Progenitor cell of endocrine pancreas (in vitro differentiated cells): ENCODE measurements around the gene DDX31. TPM values are rescaled to one million over a fixed set of nuclear protein-coding genes. Genes with fewer than 3 reads are reported as not detected.

Experiments used
- DNase-seq: peaks from one replicate; pipeline ENCODE4 v3.0.0; 2021; ENCODE audit warnings: low spot score; ENCODE audit not compliant: unreplicated experiment
- H3K27ac Mint-ChIP-seq: 2 replicates; pipeline ENCODE4 v1.8.0; 2021; ENCODE audit warnings: mild to moderate bottlenecking, moderate library complexity, mixed read lengths
- H3K27me3 Mint-ChIP-seq: 2 replicates; pipeline ENCODE4 v1.8.0; 2021; ENCODE audit warnings: mixed read lengths
- H3K36me3 Mint-ChIP-seq: 2 replicates; pipeline ENCODE4 v1.8.0; 2022; ENCODE audit warnings: mixed read lengths; ENCODE audit not compliant: insufficient read depth
- H3K4me1 Mint-ChIP-seq: 2 replicates; pipeline ENCODE4 v1.8.0; 2021; ENCODE audit warnings: low read depth, mixed read lengths
- H3K4me3 Mint-ChIP-seq: 2 replicates; pipeline ENCODE4 v1.8.0; 2021; ENCODE audit warnings: low read depth, mild to moderate bottlenecking, moderate library complexity, mixed read lengths
- H3K9me3 Mint-ChIP-seq: 2 replicates; pipeline ENCODE4 v1.8.0; 2021; ENCODE audit warnings: low read depth, mixed read lengths
- total RNA-seq: library from RNA; stranded (reverse); gene quantifications from 2 replicates; pipeline ENCODE4 v1.2.1, GENCODE V29; 2021
- TF ChIP-seq, protein P1 (sequence below): fragments of 200-600 bp; sonication (generic); IDR thresholded peaks from one replicate; pipeline ENCODE4 v1.5.0; 2021; ENCODE audit warnings: antibody characterized with exemption, mild to moderate bottlenecking; ENCODE audit not compliant: unreplicated experiment

Gene DDX31
- total RNA-seq, 1 donor from 2014 or later = 16.7 TPM

DNA sequence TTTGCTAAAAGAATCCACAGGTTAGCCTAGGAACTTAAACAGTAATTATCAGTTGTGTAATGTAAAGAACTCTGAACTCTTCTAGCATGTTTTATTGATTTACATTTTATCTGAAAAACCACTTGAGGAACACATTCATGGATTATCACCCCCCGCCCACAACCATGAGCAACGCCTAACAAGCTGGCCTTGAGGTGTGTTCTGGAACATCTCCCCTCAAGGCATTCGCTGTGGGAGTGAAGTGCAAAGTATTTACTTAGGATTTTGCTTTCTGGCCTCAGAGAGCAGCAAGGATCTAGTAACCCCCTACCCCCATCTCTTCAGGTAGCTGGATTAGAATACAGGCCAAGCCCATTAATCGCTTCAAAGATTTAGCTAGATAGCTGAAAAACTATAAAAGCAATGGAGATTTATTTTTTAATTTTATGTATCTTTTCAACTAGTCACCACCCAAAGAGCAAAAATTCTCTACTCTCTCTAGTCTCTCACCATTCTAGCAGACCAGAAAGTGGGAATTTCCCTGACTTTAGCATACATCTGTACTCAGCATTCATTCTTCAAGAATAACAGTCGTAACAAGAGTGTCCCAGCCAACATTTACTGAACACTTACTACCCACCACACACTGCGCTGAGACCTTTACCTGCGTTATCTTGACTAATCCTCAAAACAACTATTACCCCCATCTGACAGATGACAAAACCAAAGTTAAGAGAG, 37.2 kb downstream of the DDX31 start:
- Mint-ChIP-seq H3K27ac (no peak overlapping the region), H3K4me1 (peaks cover 11% of the 10 kb centered on the region), H3K36me3 (peaks cover 13% of the 10 kb centered on the region), H3K9me3 (no peaks in the 10 kb centered on the region), H3K4me3 (no peak overlapping the region), H3K27me3 (no peaks in the 10 kb centered on the region)
- no peak for DNase-seq
- TF ChIP-seq, protein P1, sequence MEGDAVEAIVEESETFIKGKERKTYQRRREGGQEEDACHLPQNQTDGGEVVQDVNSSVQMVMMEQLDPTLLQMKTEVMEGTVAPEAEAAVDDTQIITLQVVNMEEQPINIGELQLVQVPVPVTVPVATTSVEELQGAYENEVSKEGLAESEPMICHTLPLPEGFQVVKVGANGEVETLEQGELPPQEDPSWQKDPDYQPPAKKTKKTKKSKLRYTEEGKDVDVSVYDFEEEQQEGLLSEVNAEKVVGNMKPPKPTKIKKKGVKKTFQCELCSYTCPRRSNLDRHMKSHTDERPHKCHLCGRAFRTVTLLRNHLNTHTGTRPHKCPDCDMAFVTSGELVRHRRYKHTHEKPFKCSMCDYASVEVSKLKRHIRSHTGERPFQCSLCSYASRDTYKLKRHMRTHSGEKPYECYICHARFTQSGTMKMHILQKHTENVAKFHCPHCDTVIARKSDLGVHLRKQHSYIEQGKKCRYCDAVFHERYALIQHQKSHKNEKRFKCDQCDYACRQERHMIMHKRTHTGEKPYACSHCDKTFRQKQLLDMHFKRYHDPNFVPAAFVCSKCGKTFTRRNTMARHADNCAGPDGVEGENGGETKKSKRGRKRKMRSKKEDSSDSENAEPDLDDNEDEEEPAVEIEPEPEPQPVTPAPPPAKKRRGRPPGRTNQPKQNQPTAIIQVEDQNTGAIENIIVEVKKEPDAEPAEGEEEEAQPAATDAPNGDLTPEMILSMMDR = no peak

DNA sequence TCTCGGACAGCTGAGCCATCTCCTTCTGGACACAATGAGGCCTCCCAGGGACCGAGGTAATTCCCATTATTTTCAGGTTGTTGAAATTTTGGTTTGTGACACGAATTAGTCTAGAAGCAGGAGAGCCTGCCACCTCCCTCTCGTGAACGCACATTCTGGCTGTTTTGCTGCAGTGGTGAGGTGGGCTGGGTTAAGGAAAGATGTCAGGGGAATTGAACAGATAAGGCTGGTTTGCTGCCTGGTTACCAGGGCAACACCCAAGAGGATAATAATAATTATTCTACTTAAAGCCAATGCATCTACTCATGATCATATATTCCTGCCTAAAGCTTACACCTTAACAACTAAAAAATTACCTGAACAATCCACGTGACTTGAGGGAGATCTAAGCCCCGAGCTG, 38.1 kb downstream of the DDX31 start:
- no peak for DNase-seq
- Mint-ChIP-seq H3K4me1 (peaks cover 7% of the 10 kb centered on the region), H3K27ac (no peak overlapping the region), H3K27me3 (no peaks in the 10 kb centered on the region), H3K9me3 (no peaks in the 10 kb centered on the region), H3K36me3 (peaks cover 14% of the 10 kb centered on the region), H3K4me3 (no peak overlapping the region)
- TF ChIP-seq, protein P1 = no peak

DNA sequence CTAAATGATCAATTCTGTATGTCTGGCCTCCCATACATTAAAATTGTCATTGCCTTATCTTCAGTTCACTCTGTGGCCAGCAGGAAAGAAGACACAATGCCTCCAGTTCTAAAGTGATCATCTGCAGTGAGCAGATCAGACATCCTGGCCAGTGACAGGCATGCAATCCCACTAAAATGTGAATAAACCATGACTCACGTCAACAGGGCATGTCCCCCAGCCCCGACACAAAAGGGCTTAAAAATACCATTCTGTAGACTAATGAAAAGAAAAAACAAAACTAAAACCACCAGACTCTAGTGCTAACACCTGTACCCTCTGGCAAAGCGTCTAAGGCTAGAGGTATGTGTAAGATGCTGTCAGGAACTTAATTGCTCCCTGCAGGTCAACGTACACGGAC, 38.5 kb downstream of the DDX31 start:
- Mint-ChIP-seq H3K4me3 (no peak overlapping the region), H3K27me3 (no peaks in the 10 kb centered on the region), H3K4me1 (peaks cover 7% of the 10 kb centered on the region), H3K27ac (no peak overlapping the region), H3K9me3 (no peaks in the 10 kb centered on the region), H3K36me3 (peaks cover 15% of the 10 kb centered on the region)
- no peak for DNase-seq
- TF ChIP-seq, protein P1 = no peak

DNA sequence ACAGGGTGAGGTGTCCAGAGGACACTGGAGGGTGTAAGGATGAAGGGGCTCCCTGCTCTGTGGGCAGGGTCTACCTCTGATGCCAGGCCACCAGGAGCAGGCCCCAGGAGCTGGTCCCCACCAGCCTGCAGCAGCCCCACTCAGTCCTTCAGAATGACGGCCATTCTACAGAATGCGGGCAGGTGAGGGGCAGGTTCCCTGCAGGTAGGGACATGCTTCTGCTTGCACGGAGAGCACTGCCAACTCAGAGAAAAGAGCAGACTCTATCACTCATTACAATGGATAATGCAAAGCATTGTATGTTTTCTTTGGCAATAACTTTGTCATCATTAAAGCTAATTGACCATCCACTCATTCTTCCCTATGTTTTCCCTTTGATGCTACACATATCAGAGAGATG, 39.0 kb downstream of the DDX31 start:
- no peak overlapping the region for H3K4me3 Mint-ChIP-seq
- no peaks in the 10 kb centered on the region for H3K27me3 Mint-ChIP-seq
- no peaks in the 10 kb centered on the region for H3K9me3 Mint-ChIP-seq
- TF ChIP-seq, protein P1 = no peak
- DNase-seq = no peak
- H3K27ac Mint-ChIP-seq = no peak overlapping the region
- peaks cover 7% of the 10 kb centered on the region for H3K4me1 Mint-ChIP-seq
- peaks cover 16% of the 10 kb centered on the region for H3K36me3 Mint-ChIP-seq

DNA sequence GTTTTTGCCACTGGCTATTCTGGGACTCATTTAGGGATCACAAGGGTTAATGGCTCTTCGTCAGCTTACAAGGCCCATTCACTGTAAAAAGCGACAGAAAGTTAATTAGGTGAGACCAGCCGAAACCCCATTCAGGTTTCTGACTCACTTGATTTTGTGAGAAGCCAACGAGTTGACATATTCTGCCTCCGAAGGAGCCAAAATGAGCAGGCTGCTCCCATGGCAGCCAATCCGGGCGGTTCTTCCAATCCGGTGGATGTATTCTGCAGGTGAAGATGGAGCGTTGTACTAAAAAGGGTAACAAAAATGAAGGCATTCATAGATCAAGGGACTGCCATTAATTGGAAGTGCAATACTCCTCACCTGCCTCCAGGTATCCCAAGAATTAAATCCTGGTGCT, 39.7 kb downstream of the DDX31 start:
- Mint-ChIP-seq H3K27me3 (no peaks in the 10 kb centered on the region), H3K4me1 (peaks cover 7% of the 10 kb centered on the region), H3K4me3 (no peak overlapping the region), H3K27ac (no peak overlapping the region), H3K9me3 (no peaks in the 10 kb centered on the region), H3K36me3 (peaks cover 17% of the 10 kb centered on the region)
- TF ChIP-seq, protein P1 = no peak
- DNase-seq = no peak
